ENCODE data around the gene CAPZB.
"Not testable (repeated sequence)": the region's sequence is repeated elsewhere in the genome, so short reads cannot be mapped to it uniquely, and the experiment has no call there.

The CAPZB gene

GRCh38 chr1:19485362-19486187 is at the start of gene CAPZB:
CAPZB (minus strand) TSS chr1:19485539; CDS start chr1:19485438, 101 bp downstream.
- DNase-seq (ENCODE audit: low read depth): peak; percentile 97
- no peaks in the 10 kb centered on the region for H3K27me3 ChIP-seq (replicated peaks; ENCODE audit: control insufficient read depth, insufficient read depth, low read length)
- H3K36me3 ChIP-seq (ENCODE audit: control insufficient read depth, insufficient read depth, low read length, severe bottlenecking): peaks cover 4% of the 10 kb centered on the region
- no peaks in the 10 kb centered on the region for H3K9me3 ChIP-seq (ENCODE audit: control insufficient read depth, low read length)
- peak within 1 kb of the TSS; percentile 96 for H3K4me3 ChIP-seq (ENCODE audit: low read length)
- peak within 1 kb of the TSS; percentile 99 for H3K9ac ChIP-seq (ENCODE audit: low read length)
- peaks cover 42% of the 10 kb centered on the region for H3K4me1 ChIP-seq (ENCODE audit: control insufficient read depth, insufficient read depth, low read length)

- Histone ChIP-seq H3K9ac (ENCODE audit: low read length) (no peak overlapping the region), H3K4me3 (ENCODE audit: low read length) (no peak overlapping the region), H3K9me3 (ENCODE audit: control insufficient read depth, low read length) (peaks cover 10% of the 10 kb centered on the region), H3K27me3 (replicated peaks; ENCODE audit: control insufficient read depth, insufficient read depth, low read length) (no peaks in the 10 kb centered on the region), H3K4me1 (ENCODE audit: control insufficient read depth, insufficient read depth, low read length) (peaks cover 5% of the 10 kb centered on the region), H3K36me3 (ENCODE audit: control insufficient read depth, insufficient read depth, low read length, severe bottlenecking) (no peaks in the 10 kb centered on the region)
- no peak for DNase-seq (ENCODE audit: low read depth)
These were observed 48.9 kb upstream of the CAPZB start for GRCh38 chr1:19534281-19534680.

GRCh38 chr1:19533626-19534025 is 48.3 kb upstream of the CAPZB start:
- Histone ChIP-seq H3K9me3 (ENCODE audit: control insufficient read depth, low read length) (peaks cover 10% of the 10 kb centered on the region), H3K36me3 (ENCODE audit: control insufficient read depth, insufficient read depth, low read length, severe bottlenecking) (no peaks in the 10 kb centered on the region), H3K4me1 (ENCODE audit: control insufficient read depth, insufficient read depth, low read length) (peaks cover 5% of the 10 kb centered on the region), H3K4me3 (ENCODE audit: low read length) (no peak overlapping the region), H3K27me3 (replicated peaks; ENCODE audit: control insufficient read depth, insufficient read depth, low read length) (no peaks in the 10 kb centered on the region), H3K9ac (ENCODE audit: low read length) (no peak overlapping the region)
- DNase-seq (ENCODE audit: low read depth): no peak

GRCh38 chr1:19532519-19532918 is 47.2 kb upstream of the CAPZB start:
- no peak for DNase-seq (ENCODE audit: low read depth)
- no peak overlapping the region for H3K9ac ChIP-seq (ENCODE audit: low read length)

GRCh38 chr1:19529664-19530063 is 44.3 kb upstream of the CAPZB start:
- H3K4me1 ChIP-seq (ENCODE audit: control insufficient read depth, insufficient read depth, low read length): peaks cover 10% of the 10 kb centered on the region
- H3K4me3 ChIP-seq (ENCODE audit: low read length): no peak overlapping the region
- no peaks in the 10 kb centered on the region for H3K36me3 ChIP-seq (ENCODE audit: control insufficient read depth, insufficient read depth, low read length, severe bottlenecking)
- no peak for DNase-seq (ENCODE audit: low read depth)
- no peaks in the 10 kb centered on the region for H3K27me3 ChIP-seq (replicated peaks; ENCODE audit: control insufficient read depth, insufficient read depth, low read length)
- no peak overlapping the region for H3K9ac ChIP-seq (ENCODE audit: low read length)
- H3K9me3 ChIP-seq (ENCODE audit: control insufficient read depth, low read length): peaks cover 10% of the 10 kb centered on the region

More at GRCh38 chr1:19532519-19532918, 47.2 kb upstream of the CAPZB start:
- Histone ChIP-seq H3K4me3 (ENCODE audit: low read length) (no peak overlapping the region), H3K9me3 (ENCODE audit: control insufficient read depth, low read length) (peaks cover 10% of the 10 kb centered on the region), H3K27me3 (replicated peaks; ENCODE audit: control insufficient read depth, insufficient read depth, low read length) (no peaks in the 10 kb centered on the region), H3K4me1 (ENCODE audit: control insufficient read depth, insufficient read depth, low read length) (peaks cover 5% of the 10 kb centered on the region), H3K36me3 (ENCODE audit: control insufficient read depth, insufficient read depth, low read length, severe bottlenecking) (no peaks in the 10 kb centered on the region)

- peaks cover 10% of the 10 kb centered on the region for H3K4me1 ChIP-seq (ENCODE audit: control insufficient read depth, insufficient read depth, low read length)
- no peaks in the 10 kb centered on the region for H3K36me3 ChIP-seq (ENCODE audit: control insufficient read depth, insufficient read depth, low read length, severe bottlenecking)
- no peak overlapping the region for H3K4me3 ChIP-seq (ENCODE audit: low read length)
- H3K9me3 ChIP-seq (ENCODE audit: control insufficient read depth, low read length): peaks cover 10% of the 10 kb centered on the region
- H3K9ac ChIP-seq (ENCODE audit: low read length): no peak overlapping the region
- DNase-seq (ENCODE audit: low read depth): no peak
- H3K27me3 ChIP-seq (replicated peaks; ENCODE audit: control insufficient read depth, insufficient read depth, low read length): no peaks in the 10 kb centered on the region
These were observed 43.1 kb upstream of the CAPZB start for GRCh38 chr1:19528438-19528837.

- no peak overlapping the region for H3K9ac ChIP-seq (ENCODE audit: low read length)
- peaks cover 10% of the 10 kb centered on the region for H3K4me1 ChIP-seq (ENCODE audit: control insufficient read depth, insufficient read depth, low read length)
- no peaks in the 10 kb centered on the region for H3K27me3 ChIP-seq (replicated peaks; ENCODE audit: control insufficient read depth, insufficient read depth, low read length)
- no peak for DNase-seq (ENCODE audit: low read depth)
- H3K36me3 ChIP-seq (ENCODE audit: control insufficient read depth, insufficient read depth, low read length, severe bottlenecking): no peaks in the 10 kb centered on the region
- no peak overlapping the region for H3K4me3 ChIP-seq (ENCODE audit: low read length)
- H3K9me3 ChIP-seq (ENCODE audit: control insufficient read depth, low read length): peaks cover 3% of the 10 kb centered on the region
These were observed 40.5 kb upstream of the CAPZB start for GRCh38 chr1:19525607-19526545.

- H3K4me1 ChIP-seq (ENCODE audit: control insufficient read depth, insufficient read depth, low read length): peaks cover 8% of the 10 kb centered on the region
- H3K9ac ChIP-seq (ENCODE audit: low read length): no peak overlapping the region
- no peaks in the 10 kb centered on the region for H3K36me3 ChIP-seq (ENCODE audit: control insufficient read depth, insufficient read depth, low read length, severe bottlenecking)
- DNase-seq (ENCODE audit: low read depth): no peak
- no peaks in the 10 kb centered on the region for H3K9me3 ChIP-seq (ENCODE audit: control insufficient read depth, low read length)
- H3K4me3 ChIP-seq (ENCODE audit: low read length): no peak overlapping the region
- no peaks in the 10 kb centered on the region for H3K27me3 ChIP-seq (replicated peaks; ENCODE audit: control insufficient read depth, insufficient read depth, low read length)
These were observed 39.5 kb upstream of the CAPZB start for GRCh38 chr1:19524791-19525190.

GRCh38 chr1:19522570-19522969 is 37.2 kb upstream of the CAPZB start:
- H3K9ac ChIP-seq (ENCODE audit: low read length); H3K9me3 ChIP-seq (ENCODE audit: control insufficient read depth, low read length); H3K36me3 ChIP-seq (ENCODE audit: control insufficient read depth, insufficient read depth, low read length, severe bottlenecking); H3K4me3 ChIP-seq (ENCODE audit: low read length); DNase-seq (ENCODE audit: low read depth); H3K27me3 ChIP-seq (replicated peaks; ENCODE audit: control insufficient read depth, insufficient read depth, low read length); H3K4me1 ChIP-seq (ENCODE audit: control insufficient read depth, insufficient read depth, low read length): not testable (repeated sequence)

GRCh38 chr1:19521411-19521810 is 36.1 kb upstream of the CAPZB start:
- H3K9me3 ChIP-seq (ENCODE audit: control insufficient read depth, low read length): no peaks in the 10 kb centered on the region
- H3K4me1 ChIP-seq (ENCODE audit: control insufficient read depth, insufficient read depth, low read length): peaks cover 5% of the 10 kb centered on the region
- no peak overlapping the region for H3K9ac ChIP-seq (ENCODE audit: low read length)
- DNase-seq (ENCODE audit: low read depth): no peak
- H3K36me3 ChIP-seq (ENCODE audit: control insufficient read depth, insufficient read depth, low read length, severe bottlenecking): no peaks in the 10 kb centered on the region
- no peak overlapping the region for H3K4me3 ChIP-seq (ENCODE audit: low read length)
- no peaks in the 10 kb centered on the region for H3K27me3 ChIP-seq (replicated peaks; ENCODE audit: control insufficient read depth, insufficient read depth, low read length)

- DNase-seq (ENCODE audit: low read depth): no peak
- Histone ChIP-seq H3K4me1 (ENCODE audit: control insufficient read depth, insufficient read depth, low read length) (peaks cover 23% of the 10 kb centered on the region), H3K27me3 (replicated peaks; ENCODE audit: control insufficient read depth, insufficient read depth, low read length) (no peaks in the 10 kb centered on the region), H3K36me3 (ENCODE audit: control insufficient read depth, insufficient read depth, low read length, severe bottlenecking) (no peaks in the 10 kb centered on the region), H3K4me3 (ENCODE audit: low read length) (no peak overlapping the region), H3K9me3 (ENCODE audit: control insufficient read depth, low read length) (no peaks in the 10 kb centered on the region), H3K9ac (ENCODE audit: low read length) (no peak overlapping the region)
These were observed 31.7 kb upstream of the CAPZB start for GRCh38 chr1:19517017-19517416.
